ENCODE results near the gene ASPG. TPM values are rescaled to one million over a fixed set of nuclear protein-coding genes. Genes with fewer than 3 reads are reported as not detected.

The ASPG gene
- total RNA-seq, 1 donor from 2014 or later = 4.7 TPM

DNA sequence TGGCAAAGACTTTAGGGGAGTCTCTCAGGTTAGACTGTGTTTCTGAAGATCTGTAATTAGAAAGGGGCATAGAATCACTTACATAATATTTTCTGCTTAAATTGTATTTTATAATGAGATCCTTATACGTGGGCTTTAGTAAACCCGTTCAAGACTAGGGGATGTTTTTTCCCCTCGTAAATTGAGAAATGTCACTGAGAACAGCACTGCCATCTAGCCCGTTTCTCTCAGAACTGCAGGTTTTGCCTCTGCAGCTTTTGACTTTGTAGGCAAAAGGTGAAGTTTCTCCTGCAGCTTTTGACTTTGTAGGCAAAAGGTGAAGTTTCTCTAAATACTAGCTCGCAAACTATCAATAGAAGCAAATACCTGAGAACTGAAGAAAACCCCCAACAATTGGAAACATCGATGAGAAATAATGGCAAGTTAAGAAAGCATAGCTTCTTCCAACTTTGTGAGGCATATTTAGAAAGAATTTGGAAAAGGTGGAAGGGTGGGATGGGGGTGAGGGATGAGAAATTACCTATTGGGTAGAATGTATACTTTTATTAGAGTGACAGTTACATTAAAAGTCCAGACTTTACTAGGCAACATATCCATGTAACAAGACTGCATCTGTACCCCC lies 9.9 kb upstream of the ASPG start:
- DNase-seq (ENCODE audit: low spot score) = no peak

DNA sequence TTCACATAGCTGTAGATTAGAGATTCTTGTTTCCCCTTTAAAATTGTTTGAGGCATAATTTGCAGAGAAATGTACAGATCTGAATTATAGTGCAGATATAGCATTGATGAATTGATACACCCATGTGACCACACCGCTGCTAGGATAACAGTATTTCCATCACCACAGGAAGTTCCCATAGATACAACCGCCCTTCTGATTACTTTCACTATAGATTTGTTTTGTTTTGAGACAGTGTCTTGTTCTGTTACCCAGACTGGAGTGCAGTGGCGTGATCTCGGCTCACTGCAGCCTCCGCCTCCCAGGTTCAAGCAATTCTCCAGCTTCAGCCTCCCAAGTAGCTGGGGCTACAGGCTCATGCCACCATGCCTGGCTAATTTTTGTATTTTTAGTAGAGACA lies 8.8 kb upstream of the ASPG start:
- DNase-seq (ENCODE audit: low spot score) = no peak

DNA sequence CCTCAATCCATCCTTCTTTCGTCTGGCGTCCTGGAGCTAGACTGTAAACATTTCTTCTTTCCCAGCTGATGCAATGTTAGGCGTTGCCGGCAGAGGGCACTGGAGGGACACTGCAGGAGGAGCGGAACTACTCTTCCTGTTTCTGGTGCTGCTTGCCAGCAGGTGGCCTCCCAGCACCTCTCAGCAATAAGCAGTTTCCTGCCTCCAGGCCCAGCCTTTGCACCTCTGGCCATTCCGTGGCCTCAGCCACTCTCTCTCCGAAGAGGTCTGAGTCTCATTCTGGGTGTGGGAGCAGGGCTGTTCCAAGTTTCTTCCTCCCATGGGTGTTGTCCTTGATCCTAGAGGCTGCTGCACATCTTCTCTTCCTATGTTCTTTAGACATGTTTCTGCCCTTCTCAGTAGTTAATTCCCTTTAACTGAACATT lies 7.5 kb upstream of the ASPG start:
- peak; percentile 90 for DNase-seq (ENCODE audit: low spot score)

DNA sequence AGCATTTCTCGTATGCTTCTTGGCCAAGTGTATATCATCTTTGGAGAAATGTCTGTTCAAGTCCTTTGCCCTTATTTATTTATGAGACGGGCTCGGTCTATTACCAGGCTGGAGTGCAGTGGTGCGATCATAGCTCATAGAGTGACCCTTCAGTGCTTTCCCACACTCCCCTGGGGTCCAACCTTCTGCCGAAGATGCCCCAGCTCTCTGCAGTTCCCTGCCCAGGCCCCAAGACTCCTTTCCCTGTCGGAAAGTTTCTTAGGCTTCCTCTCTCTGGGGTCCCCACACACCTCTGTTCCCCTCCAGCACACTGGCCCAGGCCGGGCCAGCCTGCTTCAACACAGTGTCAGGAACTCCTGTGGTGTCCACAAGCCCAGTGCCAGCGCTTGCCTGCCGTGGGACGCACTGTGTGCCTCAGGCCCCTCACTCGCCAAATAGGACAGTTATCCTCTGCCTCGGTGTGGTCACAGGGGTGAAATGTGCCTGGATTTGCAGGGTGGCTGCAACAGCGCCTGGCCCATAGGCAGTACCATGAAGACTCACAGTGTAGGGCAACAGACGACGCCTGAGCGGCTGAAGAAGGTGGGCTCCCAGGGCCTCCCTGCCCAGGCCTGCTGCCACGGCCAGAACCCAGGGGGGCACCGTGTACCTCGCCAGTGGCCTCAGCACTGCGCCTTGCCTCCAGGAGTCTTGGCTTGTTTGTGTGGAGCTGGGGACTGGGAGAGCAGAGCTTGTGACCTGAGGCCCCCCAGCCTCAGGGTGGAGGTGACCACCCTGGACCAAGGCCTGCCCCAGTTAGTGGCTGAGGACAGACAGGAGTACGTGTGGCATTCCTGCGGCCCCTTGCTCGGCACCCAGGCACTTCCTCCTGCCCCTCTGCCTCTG lies 4.9 kb upstream of the ASPG start:
- no peak for DNase-seq (ENCODE audit: low spot score)

DNA sequence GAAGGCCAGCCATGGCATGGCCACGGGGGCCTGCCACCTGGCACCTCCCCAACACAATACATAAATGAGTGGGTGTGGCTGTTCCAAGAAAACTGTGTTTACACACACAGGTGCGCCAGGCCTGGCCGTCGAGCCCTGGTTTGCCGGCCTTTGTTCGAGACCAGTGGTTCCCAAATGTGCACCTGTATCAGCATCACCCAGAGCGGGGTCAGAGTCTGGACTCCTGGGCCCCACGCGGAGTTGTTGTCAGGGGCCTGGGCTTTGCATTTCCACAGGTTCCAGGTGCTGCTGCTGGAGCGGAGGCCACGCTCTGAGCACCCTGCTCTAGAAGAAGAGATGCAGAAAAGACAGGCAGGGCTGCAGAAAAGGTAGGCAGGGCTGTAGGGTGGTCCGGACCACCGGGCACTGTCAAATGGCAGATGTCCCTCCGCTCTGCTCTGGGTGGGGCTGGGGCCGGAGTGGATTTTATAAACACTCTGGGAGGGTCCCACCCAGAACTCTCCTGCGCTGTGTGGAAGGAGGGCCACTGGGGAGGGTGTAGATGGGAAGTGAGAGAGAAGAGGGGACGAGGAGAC lies 4.2 kb upstream of the ASPG start:
- DNase-seq (ENCODE audit: low spot score) = no peak

DNA sequence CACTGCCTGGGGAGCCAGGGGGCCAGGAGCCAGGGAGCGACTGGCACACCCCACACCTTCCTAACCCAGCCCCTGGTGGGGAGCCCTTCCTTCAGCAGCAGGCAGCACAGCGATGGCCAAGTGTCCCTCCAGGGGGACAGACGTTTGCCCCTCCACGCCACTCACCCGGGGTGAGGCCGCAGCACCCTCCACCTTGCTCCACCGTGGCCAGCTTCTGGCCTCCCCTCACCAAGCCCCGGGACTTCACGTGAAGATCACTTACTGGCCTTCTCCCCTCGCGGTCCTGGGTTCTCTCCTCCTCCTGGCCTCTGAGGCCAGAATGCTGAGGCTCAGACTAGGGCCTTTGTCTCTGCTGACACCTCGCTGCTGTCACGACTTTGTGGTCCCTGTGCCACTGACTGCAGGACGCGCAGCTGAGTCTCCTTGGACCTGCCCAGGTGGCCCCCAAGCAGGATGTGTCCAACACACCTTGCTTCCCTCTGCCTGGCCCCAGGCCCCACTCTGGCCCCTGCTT lies 3.5 kb upstream of the ASPG start:
- DNase-seq (ENCODE audit: low spot score) = no peak

DNA sequence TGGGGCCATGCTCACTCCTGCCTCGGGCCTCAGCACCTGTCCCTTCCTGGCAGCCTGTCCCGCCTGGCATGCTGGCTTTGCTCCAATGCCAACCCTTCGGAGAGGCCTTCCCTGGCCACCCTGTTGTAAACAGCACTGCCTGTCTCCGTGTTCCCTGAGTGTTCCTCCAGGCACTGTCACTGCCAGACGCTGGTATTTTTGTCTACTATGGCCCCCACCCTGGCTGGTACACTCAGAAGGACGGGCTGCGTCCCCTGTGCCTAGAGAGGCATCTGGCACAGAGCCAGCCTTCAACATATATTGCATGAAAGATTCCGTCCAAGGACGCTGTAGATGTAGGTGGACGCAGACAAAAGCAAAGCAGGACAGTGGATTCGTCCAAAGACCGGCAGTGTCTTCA lies 2.7 kb upstream of the ASPG start:
- peak; percentile 63 for DNase-seq (ENCODE audit: low spot score)

DNA sequence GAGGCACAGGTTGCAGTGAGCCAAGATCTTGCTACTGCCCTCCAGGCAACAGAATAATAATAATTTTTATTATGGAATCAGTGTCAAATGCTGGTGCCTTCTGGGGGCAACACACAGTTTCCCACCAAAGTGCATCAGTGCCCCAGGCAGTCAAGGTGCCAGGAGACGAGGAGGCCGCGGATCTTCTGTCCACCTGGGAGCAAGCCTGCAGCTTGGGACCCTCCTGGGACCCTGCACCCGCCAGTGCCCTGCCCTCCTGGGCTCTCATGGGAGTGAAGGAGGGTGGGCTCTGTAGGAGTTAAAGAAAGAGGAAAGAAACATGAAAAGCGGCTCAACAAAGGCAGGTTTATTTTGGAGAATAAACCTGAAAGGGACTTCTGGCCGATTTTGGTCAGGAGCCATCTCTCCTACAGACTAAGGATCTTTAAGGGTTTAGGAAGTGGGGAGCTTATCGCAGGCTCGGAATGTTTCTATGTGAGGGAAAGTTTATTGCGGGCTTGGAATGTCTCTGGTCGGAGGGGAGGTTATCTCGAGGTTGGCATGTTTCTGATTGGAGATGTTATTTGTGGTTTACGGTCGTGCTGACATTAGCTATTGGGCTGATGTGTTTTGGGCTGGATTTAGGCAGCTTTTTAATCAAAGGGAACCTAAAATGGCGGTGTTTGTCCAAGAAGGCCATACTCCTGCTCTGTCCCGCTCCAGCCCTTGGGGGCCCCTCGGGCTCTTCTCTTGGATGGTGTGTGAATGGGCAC lies 1.1 kb upstream of the ASPG start:
- no peak for DNase-seq (ENCODE audit: low spot score)

DNA sequence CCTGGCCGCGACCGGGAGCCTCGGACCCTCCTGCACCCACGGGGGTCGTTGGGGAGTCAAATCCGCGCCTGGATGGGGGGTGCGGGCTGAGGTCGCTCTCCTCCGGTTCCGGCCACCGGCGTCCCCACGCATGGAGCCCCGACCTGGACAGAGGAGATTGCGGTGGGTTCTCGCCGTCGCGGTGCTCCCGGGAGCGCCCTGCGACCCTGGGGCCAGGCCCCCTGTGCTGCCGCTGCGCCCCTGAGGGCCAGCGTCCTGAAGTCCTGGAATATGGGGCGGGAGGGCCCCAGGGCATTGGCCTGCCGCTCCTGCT lies 345 bp downstream of the ASPG start:
- DNase-seq (ENCODE audit: low spot score) = no peak

DNA sequence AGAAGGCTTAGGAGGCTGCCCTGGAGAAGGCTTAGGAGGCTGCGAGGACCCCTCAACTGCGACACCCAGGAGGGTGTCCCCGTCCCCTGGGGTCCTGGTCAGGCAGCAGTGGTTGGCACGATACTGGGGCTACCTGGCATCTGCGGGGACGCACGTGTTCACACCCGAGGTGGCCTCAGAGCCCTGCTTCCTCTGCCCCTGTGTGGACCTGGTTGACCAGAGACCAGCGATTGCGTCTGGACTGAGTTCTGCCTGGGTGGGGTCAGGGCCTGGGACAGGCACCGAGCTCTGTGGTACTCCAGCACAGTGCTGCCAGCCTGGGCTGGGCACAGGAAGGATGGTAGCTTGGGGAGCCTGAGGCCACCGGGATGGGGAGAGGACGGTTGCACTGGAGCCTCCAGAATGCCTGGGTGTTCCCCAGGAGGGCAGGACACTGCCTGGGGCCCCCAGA lies 735 bp downstream of the ASPG start:
- no peak for DNase-seq (ENCODE audit: low spot score)

DNA sequence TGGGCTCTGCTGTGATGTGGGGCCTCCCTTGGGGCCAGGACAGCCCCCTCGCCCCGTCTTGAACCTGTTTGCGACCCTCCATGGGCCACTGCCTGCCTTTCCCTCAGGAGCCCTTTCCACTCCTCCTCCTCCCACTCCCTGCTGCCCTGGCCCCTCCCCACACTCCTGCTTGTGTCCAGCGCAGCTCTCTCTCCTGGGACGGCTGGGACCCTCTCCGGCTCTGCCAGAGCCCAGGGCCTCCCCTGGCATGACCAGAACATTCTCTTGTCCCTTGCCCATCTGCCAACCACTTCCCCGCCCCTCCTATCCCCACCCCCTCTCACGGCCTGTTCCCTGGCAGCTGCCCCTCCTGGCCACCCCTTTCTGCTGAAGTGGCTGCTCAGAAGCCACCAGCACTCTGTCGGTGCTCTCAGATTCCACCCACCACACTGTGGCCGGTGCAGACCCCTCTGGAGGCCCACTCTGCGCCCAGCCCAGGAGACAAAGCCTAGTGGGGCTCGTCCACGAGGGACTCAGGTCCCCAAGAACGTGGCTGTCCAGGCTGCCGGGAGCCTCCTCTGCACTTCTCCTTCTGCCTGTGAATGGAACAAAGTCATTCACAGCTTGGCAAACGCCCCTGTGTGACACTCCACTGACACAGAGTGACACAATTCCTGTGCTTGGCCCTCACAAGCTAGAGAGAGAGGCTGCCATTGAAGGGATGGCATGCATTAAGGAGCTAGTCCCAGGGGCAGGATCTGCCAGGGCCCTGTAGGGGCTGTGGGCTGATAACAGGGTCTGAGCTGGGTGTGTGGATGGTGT lies 1.4 kb downstream of the ASPG start:
- no peak for DNase-seq (ENCODE audit: low spot score)

DNA sequence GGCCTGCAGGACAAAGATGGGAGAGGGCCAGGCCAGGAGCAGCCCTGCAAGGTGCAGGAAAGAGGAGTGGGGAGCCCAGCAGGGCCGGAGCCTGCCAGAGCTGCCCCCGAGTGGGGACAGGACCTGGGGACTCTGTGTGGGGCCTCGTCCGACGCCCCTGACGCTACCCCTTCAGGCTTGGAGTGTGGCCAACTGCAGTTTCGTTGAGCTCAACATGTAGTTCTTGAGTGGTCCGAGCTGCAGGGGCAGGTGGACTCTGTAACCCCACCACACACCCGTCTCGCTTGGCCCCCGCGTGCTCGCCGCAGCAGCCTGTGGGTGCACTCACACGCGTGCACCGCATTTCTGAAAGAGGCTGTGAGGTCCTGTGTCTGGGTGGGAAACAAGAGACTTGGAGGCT lies 2.0 kb downstream of the ASPG start:
- DNase-seq (ENCODE audit: low spot score) = no peak

DNA sequence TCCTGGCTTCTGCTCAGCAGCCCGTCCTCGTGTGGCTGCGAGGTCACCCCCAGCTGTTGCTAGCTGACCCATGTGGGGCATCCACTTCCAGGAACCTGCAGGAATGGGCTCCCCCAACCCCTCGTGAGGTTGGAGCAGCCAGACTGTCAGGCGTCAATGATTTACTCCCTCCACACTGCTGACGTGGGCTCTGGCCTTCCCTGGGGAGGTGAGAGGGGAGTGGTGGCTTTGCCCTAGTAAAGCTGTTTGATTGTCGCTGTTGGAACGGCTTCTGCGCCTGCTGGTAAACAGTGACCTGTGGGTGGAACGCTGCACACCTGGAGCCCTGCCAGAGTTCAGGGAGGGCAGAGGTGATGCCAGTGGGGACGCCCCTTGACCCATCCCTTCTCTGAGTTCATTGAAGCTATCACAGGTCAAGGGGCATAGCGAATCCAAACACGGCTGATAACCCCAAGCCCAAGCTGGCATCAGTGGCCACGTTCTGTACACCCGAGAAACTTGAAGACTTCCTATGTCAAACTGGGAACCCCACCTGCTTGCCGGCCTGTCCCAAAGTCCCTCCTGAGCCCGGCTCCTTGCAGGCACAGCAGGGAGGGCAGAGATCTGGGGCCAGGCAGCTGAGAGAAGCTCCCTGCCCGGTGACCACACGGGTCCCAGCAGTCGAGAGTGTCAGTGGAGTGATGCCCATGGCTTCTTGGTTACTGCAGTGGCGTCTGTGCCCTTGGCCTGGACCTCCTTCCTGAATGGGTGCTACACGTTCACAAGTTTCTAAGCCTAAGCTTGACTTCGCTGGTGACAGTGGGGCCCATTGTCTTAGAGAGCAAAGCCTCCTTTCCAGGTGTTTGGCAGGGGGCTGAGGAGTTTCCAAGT lies 2.7 kb downstream of the ASPG start:
- DNase-seq (ENCODE audit: low spot score) = no peak

DNA sequence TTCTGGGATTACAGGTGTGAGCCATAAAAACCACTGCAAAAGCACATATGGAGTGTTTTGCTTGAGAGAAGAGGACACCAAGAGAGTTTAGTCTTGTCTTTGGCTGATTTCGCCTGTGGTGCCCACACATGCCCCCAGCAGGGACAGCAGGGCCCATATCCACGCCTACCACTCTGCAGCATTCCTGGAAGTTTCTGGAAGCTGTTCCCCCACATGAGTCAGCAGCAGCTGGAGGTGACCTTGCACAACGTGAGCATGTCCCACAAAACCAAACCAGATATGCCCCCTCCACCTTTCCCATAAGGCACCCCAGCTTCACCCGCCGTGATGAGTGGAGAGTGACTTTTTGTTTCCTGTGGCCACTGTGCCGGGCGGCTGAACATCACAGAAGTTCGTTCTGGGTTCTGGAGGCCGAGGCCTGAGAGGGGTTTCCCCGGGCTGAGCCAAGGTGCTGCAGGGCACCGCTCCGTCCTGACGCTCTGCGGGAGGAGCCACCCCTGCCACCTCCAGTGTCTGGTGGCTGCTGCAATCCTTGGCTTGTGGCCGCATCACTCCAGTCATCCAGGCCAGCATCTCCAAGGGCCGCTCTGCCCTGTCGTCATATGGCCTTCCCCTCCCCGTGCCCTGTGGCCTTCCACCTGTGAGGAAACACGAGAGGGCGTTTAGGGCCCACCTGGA lies 4.7 kb downstream of the ASPG start:
- DNase-seq (ENCODE audit: low spot score) = no peak

DNA sequence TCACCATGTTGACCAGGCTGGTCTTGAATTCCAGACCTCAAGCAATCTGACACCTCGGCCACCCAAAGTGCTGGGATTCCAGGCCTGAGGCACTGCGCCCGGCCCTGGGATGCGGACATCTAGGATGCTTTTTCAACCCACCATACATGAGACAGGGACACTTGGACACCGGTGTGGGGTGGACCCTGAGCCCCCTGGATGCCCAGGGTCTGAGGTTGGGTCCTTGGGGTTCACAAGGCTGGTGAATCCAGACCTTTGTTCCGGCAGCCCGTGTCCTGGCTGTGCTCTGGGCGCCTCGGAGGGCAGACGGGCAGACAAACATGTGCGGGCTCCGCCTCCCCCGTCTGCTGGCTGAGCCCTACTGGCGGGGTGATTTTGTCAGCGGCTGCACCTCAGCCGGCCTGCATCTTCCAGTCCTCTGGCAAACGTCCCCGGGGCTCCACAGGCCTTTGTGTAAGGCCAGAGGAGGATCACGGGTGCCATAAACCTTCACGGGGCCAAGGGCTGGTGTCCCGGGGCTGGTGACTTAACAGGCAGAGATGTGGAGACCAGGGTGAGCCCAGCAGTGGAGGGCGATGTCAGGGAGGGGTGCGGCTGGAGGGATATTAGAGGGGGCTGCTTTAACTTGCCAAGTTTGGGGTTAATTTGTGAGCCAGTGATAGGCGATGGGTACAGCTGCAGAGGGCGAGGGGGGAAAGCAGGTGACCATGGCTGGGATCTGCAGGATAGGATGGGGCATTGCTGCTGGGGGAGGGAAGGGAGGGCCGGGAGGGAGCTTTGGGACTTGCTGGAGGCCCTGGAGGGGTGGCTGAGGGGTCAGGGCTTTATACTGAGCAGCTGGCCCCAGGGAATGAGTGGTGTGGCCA lies 5.8 kb downstream of the ASPG start:
- no peak for DNase-seq (ENCODE audit: low spot score)

DNA sequence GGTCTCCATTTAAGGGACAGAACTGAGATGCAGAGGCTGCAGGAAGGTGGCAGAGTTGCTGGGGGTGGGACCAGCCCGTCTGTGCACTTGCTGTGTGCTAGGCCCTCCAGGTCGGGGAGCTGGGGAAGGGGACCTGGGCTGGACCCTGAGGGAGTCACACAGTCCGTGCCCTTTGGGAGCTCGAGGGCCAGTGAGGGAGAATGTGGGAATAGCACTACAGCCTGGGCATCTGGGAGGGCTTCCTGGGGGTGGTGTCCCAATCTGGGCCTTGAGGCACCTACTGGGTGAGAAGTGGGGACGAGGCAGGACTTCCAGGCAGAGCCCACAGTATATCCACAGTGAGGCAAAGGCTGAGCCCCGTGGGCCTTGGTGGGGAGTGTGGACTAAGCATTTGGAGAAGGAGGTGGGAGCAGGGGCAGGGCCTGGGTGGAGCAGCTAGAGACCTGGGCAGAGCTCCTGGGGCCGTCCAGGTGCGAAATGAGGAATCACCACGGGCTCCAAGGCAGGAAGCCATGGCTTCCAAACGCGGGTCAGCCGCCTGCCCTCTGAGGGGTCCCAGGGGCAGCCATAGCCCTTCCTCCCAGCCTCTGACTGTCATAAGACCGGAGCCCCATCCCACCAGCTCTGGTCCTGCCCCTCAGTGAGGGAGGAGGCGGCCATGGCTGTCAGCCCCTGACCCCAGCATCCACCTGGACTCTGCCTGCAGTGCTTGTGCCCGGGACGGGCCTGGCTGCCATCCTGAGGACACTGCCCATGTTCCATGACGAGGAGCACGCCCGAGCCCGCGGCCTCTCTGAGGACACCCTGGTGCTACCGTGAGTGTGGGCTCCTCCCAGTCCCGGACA lies 6.6 kb downstream of the ASPG start:
- DNase-seq (ENCODE audit: low spot score) = no peak

DNA sequence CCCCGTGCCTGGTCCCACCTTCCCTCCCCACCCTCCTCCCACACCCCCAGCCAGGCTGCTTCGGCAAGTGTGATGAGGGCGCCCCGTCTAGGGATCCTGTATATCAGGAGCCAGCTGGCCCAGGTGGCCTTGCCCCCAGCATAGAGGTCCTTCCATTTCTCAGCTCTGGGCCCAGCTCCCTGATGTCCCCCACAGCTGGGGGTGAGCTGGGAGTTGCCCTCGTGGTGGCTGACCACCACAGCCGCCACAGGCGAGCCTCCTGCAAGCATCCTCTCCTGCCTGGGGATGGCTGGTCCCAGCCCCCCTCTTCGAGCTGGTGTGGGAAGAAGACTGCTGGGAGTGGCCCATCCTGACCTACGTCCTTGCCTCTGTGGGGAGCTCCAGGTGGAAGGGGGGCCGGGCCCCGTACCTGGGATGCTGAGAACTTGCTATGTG lies 7.4 kb downstream of the ASPG start:
- no peak for DNase-seq (ENCODE audit: low spot score)

Measured in mucosa of gallbladder (tissue), 1 donor.